NCI-H2029 treated with DMSO at 0.1 percent for 48 hours (cell line): ENCODE results near the gene ALX3.
"Not testable (repeated sequence)": the region's sequence is repeated elsewhere in the genome, so short reads cannot be mapped to it uniquely, and the experiment has no call there.

Experiments
- DNase-seq: peaks from one replicate; lab custom pipeline; 2025; lab: John Stamatoyannopoulos, UW

The ALX3 gene

DNA sequence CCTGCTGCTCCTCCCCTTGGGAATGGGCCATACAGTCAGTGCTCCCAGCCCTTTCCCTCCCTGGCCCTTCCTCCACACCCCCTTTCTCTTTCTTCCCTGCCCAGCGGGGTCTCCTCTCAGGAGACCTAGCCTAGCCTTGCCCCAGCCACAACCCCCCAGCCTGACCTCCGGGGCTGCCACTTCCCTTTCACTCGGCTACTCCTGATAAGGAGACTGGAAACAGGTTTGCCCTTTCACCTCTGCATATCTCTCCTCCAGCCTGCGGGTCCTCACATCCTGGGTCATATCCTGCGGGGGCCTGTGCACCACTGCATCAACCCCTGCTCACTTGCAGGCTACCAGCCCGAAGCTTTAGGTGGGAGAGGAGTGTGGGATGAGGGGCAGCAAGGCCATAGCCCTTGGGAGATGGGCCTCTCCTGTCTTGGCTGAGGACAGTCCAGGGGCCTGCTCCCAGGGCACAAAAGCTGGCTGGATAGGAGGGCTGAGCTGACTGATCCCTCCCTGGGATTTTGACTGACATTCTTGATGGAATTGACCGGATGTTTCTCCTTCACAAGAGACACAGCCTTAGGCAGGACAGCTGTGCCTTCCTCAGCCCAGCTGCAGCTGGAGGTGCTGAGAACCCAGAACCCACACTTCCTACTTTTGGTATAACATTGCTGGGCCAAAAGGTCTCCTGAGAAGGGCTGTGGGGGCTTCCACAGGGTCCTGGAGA lies 19.2 kb upstream of the ALX3 start:
- no peak for DNase-seq

DNA sequence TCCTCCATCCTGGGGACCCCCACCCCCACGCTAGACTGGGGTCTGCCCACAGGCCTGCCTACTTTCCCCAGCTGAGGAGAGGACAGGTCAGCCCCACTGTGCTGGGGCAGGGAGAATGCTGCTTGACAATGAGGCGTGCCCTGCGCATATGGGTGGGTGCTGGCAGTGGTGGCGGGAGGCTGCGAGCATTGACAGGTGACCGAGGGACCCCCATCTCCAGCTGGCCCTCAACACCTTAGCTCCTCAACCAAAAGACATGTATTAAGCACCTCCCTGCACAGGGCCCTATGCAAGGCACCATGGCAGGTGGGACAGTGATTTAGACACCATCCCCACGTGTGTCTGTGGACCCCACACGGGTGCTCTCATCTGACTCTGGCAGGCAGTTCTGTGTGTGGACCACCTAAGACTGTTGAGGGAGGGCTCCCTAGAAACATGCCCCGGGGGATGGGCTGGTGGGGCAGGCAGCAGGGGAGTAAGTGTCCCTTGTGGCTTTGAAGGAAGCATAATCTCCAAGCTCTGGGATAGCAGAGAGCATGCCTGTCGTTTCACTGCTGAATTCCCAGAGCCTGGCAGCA lies 18.4 kb upstream of the ALX3 start:
- no peak for DNase-seq

DNA sequence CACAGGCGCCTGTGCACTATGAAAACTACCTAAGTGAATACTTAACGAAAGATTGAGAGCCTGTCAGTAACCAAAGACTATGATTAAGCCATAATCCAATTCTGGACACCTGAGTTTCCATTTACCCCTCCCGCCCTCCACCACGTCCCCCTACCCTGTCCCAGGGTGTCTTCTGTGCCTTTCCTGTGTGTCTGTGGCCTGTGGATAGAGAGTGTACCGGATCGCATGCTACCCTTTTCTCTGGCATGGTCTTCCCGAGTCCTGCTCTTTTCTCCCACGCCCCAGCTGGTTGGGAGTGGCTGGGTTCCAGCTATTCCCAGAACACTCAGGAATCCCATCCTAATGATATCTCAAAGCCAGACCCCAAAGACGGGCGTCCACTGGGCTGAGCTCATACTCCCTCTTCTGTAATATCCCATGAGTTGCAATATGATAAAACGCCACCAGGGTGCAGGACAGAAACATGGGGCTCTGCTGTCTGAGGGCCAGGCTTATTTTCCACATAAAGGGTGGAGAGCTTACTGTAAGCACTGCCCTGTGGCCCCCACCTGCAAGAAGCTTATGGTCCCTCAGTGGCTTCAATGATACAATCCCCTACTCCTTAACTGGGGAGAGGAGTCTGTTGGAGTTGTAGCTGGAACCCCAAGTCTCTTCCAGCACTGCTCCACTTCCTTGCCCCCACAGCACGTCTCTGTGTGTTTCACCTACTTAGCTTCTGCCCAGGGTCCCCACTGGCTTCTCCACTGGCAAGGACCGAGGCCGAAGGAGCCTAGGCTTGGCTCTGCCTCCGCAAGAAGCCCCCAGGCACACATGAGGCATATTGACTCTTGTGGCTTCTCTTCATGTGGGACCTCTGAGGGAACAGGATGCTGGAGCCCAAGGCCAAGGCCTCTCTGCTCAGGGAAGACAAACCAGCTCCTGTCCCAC lies 17.6 kb upstream of the ALX3 start:
- DNase-seq, result peak; percentile 9

DNA sequence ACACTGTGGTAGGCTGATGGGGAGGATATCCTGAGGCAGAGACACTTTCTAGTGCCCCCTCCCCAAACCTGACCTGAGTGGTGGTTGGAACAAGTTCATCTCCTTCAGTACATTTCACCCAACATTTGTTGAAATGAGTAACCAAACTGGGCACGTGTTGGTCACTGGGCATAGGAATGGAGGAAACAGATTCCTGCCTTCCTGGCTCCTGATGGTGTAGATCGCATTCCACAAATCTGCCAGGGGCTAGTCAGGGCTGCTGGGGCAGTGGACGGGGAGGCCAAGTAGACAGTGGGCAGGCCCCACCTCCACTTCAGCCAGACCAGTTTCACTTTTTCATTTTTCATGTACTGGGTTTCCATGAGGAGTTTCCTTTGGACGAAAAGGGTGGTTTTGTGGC lies 16.5 kb upstream of the ALX3 start:
- DNase-seq, result no peak

DNA sequence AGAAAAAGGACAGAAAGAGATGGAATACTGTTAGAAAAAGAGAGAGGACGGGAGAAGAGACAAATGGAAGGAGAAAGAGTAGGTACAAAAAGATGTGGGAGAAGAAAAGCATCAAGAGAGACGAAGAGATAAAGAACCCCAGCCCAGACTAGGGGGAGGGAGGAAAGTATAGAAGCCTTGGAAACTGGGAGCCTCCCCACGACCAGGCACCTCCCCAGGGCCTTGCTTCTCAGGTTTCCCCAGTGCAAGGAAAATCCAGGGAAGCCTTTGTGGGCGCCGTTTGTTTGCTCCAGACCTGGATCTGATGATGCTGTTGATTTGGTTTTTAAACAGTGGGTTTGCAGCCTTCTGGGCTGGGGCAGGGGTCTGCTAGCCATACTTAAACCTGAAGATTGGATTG lies 15.2 kb upstream of the ALX3 start:
- DNase-seq, result no peak

DNA sequence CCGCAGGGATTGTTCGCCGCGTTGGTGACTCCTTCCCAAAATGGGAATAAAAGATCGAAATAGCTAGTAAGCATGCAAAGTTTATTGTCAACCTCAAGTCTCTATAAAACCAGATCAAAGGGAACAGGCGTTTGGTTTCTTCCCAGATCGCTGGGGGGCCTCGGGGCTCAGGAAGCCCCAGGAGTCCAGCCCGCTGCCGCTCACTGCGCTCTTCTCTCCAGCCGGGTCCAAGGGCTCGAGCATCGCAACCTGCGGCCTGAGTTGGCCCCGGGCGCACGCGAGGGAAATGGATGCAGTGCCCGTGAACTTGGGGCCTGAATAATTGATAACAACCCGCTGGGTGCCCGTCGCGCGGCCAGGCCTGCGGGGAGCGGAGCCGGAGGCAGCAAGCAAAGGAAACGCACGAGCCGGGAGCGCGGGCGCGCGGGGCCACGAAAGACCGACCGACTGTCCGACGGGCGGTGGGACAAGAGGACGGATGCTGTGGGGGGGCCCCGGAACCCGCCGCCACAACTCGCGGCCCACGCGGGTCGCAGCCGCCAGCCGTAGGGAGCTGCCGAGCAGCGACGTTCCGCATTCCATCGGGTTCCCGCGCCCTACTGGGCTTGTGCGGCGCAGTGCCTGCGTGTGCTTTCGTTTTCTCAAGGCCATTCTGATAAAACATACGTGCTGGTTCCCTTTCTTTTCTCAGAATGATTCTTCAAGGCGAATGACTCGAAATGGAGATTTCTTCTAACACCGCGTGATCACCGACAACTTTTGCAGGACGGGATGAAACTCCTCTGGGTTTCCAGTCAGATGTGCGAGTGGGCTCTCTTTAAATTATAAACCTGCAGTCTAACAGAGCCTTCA lies 14.0 kb upstream of the ALX3 start:
- DNase-seq, result no peak

DNA sequence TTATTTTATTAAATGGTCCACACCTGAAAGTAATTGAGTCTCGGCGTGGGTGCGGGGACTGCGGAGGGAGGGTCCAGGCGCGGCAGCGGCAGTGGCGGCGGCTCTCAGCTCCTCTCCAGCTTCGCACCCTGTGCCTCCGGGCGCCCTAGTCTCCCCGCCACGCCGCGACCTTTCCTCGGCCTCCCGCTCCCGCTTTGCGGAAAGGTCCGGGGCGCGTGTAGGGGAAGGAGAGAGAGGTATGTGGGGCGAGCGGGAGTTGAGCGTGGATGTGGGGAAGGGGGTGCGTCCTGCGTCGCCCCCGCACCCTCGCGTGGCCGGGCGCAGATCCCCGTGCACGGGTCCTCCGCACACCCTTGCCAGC lies 13.4 kb upstream of the ALX3 start:
- no peak for DNase-seq

DNA sequence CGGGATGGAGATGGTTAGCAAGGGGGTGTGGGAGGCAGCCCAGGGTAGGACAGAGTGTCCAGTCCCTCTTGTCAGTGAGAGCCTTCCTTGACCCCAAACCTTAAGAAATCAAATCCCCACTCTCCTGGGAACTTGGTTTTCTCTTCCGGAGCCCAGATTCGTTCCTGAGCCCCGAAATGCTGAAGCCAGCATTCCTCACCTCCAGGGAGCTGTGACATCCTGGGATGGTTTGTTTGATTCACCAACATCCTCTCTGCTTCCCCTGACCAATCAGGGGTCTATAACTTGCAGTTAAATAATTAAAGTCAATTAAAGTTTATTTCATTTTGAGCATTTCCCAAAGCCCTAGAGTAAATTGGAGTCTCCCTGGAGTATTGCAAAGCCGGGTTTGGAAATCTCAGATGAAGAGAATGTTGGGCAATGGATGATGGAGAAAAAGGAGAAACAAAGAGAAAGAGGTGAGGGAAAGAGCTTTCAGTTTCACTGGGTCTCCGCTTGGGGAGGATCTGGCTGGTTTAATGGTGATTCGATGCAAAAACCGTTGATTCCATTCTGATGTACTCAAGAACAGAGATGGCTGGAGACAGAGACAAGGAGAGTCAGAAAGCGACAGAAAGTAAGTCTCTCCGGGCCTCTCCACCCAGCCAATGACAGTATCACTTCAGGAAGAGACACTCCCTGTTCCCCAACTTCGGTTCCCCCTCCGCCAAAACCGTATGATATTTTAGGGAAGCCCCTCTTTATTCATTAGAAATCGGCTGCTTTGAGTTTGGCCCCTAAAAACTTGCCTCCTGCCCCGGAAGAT lies 12.8 kb upstream of the ALX3 start:
- no peak for DNase-seq

DNA sequence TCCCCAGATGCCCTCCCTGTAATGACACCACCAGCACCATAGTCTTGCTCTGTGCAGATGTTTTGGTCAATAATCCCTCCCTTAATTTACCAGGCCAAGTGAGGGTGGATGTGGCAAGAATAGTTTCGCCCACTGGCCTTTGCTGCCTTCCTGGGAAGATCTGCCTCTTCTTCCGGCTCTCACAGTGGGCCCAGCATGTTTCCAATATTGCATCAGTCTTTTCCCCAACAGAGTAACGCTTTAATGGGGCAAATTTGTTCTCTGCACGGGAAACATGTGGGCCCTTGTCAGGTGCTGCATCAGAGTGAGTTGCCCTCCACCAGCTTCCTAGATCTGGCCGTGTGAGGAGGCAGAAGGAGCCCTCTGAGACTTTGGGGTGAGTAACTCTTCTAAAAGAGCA lies 12.0 kb upstream of the ALX3 start:
- DNase-seq, result no peak

DNA sequence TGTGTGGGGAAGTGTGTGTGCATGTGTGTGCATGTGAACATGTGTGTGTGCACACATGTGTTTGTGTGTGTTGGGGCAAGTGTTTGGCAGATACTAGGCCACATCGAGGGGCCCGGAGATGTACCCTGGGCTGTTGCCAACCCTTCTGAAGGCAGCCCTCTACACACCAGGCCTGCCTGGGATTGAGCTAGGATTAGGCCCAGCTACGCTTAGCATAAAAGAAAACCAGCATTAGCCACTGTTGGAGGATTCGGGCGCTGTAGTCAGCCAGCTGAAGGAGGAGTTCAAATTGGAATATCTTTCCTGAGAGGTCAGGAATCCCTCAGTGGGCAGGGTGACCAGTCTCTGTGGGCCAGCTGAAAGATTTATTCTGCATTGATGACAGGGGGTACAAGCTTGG lies 10.6 kb upstream of the ALX3 start:
- DNase-seq, result no peak

DNA sequence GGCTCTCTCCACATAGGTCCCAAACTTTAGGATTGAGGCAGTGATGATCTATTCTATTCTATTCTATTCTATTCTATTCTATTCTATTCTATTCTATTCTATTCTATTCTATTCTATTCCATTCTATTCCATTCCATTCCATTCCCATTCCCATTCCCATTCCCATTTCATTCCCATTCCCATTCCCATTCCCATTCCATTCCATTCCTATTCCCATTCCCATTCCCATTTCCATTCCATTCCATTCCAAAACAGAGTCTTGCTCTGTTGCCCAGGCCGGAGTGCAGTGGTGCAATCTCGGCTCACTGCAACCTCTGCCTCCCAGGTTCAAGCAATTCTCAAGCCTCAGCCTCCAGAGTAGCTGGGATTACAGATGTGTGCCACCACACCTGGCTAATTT lies 9.5 kb upstream of the ALX3 start:
- DNase-seq, result not testable (repeated sequence)

DNA sequence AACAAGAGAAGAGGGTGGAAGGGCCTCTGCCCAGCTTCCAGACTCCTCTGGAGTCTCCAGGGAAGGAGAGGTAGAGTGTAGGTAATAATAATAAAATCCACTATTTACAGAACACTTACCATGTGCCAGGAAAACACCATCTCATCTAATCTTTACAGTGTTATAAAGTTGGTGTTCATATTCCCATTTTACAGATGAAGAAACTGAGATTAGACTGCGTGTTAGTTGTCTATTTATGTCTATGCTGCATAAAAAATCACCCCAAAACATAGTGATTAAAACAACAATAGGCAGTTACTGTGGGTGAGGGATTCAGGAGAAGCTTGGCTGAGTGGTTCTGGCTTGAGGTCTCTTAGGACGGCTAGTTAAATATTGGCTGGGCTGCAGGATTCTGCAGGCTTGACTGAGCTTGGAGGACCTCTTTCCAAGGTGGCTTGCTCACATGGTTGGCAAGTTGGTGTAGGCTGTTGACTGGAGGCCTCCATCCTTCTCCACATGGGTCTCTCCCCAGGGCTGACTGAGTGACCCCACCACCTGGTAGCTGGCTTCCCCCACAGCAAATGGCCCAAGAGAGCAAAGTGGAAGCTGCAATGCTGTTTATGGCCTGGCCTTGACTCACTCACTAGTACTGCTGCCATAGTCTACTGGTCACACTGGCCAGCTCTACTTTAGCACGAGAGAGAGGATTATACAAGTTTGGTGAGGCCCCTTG lies 6.5 kb upstream of the ALX3 start:
- no peak for DNase-seq

DNA sequence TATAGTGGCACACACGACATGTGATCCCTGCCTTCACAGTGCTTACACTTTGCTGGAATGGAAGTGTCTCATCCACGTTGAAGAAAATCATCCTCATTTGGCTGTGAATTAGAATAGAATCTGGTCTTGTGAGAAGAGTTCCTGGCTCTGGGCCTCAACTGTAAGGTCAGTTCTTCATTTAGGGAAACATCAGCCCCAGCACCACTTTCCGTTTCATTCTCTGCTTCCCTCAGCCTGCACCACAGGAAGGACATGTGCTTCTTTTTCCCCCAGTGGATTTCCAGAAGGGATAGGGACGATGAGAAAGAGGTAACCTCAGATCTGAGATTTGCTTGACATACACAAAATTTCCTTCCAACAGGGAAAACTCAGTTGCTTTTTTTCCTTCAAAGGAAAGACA lies 3.7 kb upstream of the ALX3 start:
- DNase-seq, result no peak

DNA sequence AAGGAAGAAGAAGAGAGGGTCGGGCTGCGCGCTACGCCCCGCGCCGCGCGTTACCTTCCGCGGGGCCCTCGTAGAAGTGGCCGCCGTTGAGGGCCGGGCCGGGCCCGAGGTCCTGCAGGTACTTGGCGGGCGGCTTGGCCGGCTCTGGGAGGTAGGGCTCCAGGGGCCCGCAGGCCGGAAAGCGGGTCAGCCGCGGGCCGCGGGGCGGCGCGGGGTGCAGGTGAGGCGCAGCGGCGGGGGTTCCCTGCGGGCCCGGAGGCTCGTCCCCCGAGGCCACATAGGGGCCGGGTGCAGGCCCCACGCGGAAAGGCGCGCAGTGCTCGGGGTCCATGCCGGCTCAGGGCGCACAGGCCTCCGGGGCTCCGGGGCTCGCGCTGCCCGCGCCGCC lies 196 bp downstream of the ALX3 start:
- no peak for DNase-seq

DNA sequence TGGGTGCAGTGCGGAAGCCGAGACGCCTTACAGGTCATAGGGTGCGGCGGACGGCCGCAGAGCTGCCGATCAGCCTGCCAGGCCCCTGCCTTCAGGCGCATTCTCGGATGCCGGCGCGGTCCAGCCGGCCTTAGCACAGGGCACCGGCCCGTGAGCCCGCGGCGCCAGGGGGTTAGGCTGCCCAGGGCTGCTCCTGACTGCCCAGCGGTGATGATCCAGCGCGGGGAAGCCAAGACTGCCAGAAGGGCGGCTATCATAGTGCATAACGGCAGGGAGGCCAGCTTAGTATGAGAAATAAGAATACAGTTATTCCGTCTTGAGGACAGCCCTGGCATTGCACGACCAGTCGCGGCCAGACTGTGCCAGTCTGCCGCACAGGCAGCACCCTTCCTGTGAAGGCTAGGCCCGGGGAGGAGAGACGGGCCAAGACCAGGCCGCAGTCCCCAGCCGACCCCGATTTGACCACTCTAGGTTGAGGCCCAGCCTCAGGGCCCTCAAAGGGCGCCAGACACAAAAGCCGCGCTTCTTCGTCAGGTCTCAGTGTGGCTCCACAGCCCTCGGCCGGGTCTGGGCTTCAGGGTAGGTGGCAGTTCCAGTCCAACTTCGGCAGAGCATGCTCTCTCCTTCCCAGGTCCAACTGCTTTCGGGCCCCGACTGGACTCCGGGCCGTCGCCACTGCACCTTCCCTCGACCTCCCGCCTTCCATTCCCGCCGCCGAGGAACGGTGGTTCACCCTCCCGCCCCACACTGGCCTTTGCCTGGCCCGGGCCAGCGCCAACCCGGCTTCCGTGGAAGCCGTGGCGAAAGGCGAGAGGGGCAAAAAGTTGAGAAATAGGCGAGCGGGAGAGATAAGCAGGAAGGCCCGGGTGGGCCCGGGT lies 829 bp downstream of the ALX3 start:
- DNase-seq, result no peak

DNA sequence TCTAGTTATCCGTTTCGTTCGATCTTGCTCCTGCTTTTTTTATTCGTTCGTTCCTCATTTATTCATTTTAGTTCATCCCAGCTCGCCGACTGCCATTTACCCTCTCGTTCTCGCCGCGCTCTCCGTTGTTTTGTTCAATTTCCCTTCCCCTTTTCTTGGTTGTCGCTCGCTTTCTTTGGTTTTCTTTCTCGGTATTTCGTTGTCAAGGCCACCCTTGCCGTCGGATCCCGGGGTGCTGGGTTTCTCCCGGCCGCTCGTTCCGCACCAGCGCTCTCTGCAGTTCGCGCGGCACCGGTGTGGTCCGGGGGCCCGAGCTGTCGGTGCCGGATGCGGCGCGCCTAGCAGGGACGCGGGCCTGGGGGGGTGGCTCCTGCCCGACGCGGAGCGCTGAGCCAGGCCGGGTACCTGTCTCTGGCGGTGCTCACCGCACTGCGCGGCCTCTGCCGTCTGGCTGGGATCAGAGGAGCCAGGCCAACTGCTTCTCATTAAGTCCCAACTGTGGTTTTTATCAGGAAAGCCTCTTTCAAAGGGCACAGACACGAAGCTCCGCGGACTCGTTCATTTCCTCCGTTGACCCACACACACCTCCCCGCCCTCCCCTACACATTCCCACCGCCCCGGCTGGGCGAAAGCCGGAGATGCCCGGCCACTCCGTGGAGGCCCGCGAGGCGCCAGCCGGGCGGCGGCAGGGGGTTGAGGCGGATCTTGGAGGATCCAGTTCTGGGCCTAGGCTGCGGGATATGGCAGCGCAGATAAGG lies 1.6 kb downstream of the ALX3 start:
- no peak for DNase-seq

DNA sequence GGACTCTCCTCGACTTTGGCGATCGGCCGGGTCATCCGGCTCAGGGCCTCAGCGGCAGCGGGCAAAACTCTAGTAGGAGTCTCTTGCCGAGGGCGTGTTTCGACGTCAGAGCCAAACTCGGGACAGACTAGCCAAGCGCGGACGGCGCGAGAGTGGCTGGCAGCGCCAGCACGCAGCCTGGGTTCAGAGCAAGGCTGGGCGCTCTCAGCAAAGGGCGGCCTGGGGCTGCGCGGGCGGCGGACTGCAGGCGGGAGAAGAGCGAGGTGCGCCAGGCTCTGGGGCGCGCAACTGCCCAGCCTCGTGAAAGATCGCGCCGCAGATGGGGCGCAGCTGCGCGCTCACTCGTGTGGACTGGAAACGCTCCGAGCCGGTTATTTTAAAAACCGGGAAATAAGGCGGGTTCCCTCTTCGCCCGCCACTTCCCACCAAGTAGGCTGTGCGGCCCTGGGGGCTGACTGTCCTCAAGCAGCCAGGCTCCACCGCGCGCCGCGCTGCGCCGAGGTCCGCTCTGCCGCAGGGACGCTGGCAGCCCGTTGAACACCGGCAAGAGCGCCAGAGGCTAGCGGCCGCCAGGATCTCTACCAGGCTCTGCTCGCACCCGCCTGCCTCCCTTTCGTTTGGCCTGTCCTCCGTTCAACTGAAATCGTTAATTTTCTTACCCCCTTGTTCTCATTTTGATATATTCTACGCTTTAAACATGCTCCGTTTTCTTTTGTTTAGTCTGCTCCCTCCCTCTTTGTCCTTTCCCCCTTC lies 2.4 kb downstream of the ALX3 start:
- no peak for DNase-seq

DNA sequence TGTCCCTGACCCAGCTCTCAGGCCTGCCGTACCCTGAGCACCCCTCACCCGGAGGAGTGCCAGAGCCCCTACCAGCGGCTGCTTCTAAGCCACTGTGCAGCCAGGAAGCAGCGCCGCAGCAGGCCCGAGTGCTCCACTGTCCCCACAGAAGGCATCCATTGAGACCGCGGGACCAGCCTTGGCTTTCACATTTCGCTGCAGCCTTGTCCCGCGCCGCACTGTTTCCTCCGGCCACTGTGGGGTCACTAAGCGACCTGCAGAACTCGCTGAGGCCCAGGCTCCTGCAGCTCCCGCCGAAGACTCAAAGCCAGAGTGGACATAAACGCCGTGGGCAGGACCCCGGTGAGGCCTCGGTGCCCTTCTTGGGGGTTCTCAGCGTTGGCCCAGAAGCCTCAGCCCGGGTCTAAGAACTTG lies 3.0 kb downstream of the ALX3 start:
- DNase-seq, result no peak
